Gastroesophageal sphincter (tissue), 4 donors: ENCODE results near the gene TOP2B. TPM values are rescaled to one million over a fixed set of nuclear protein-coding genes. Genes with fewer than 3 reads are reported as not detected.

Experiments used
- ATAC-seq: fragments of 150-250 bp; one replicate; pipeline ENCODE4 v1.9.1; 2016; ENCODE audit warnings: mild to moderate bottlenecking, moderate library complexity
- H3K27ac ChIP-seq, 4 donors: fragments of 200-600 bp; sonication (generic) in 3 of 4; 1 replicate in 3 of 4; 2 replicates in 1 of 4; pipeline ENCODE4 v1.5.1; 2016 to 2019
- H3K27me3 ChIP-seq: fragments of 200-600 bp; sonication (generic); one replicate; pipeline ENCODE4 v1.5.1; 2019
- H3K36me3 ChIP-seq, 2 donors: fragments of 200-600 bp; sonication (generic); one replicate each; pipeline ENCODE4 v1.5.1; 2019; ENCODE audit warnings: control low read depth in 1 of 2
- H3K4me1 ChIP-seq, 3 donors: fragments of 200-600 bp; sonication (generic); 1 replicate in 2 of 3; 2 replicates in 1 of 3; pipeline ENCODE4 v1.5.1; 2016 to 2019; ENCODE audit warnings: control low read depth in 2 of 3
- H3K4me3 ChIP-seq, 2 donors: fragments of 200-600 bp; sonication (generic); one replicate each; pipeline ENCODE4 v1.5.1; 2019; ENCODE audit warnings: mild to moderate bottlenecking in 1 of 2, moderate library complexity in 1 of 2
- H3K9me3 ChIP-seq, 3 donors: fragments of 200-600 bp; sonication (generic); one replicate each; pipeline ENCODE4 v1.5.1; 2017 to 2019; ENCODE audit warnings: control low read depth in 2 of 3
- CTCF ChIP-seq, 4 experiments: fragments of 200-600 bp in 2 of 4; fragments of 450-650 bp in 2 of 4; sonication (generic) in 1 of 4; IDR thresholded peaks; one replicate each; pipeline ENCODE4 v1.5.1; 2017 to 2019; ENCODE audit warnings: antibody characterized with exemption in 4 of 4, mild to moderate bottlenecking in 2 of 4, moderate library complexity in 2 of 4
- EP300 ChIP-seq: sonication (generic); formaldehyde crosslinking; IDR thresholded peaks from one replicate; pipeline ENCODE4 v1.6.1; 2017; ENCODE audit warnings: antibody characterized with exemption, mild to moderate bottlenecking
- POLR2A ChIP-seq, 2 donors: fragments of 450-650 bp; IDR thresholded peaks; one replicate each; pipeline ENCODE4 v1.6.1; 2017; ENCODE audit warnings: antibody characterized with exemption in 2 of 2, mild to moderate bottlenecking in 2 of 2, moderate library complexity in 1 of 2
- POLR2AphosphoS5 ChIP-seq: sonication (generic); formaldehyde crosslinking; IDR thresholded peaks from one replicate; pipeline ENCODE4 v1.6.1; 2017; ENCODE audit warnings: antibody characterized with exemption
- WGBS, 2 donors: methylation state at CpG; one replicate each; pipeline ENCODE4 v1.1.5; 2018; ENCODE audit warnings: low coverage in 1 of 2; 5-methylcytosine and 5-hydroxymethylcytosine counted together
- total RNA-seq, 4 donors: library from RNA; depleted of rRNA; stranded (reverse); fragments of >200 nt; gene quantifications; one replicate each; pipeline ENCODE4 v1.1.0, GENCODE V29; 2016

The TOP2B gene
- total RNA-seq, 4 donors from 2014 or later, result 109 to 149 (median 127) TPM

- no peak overlapping the region for H3K27ac ChIP-seq
- no peak for ATAC-seq
- no peak overlapping the region for H3K4me3 ChIP-seq
- H3K27me3 ChIP-seq, result no peaks in the 10 kb centered on the region
- 89 to 92% methylated on average over 1 of the region's 1 CpG for WGBS, 2 donors
- H3K4me1 ChIP-seq, result no peaks in the 10 kb centered on the region
- TF ChIP-seq EP300 (no peak), POLR2AphosphoS5 (no peak), CTCF (IDR thresholded peaks at IDR 0.05) (no peak), POLR2A (IDR thresholded peaks at IDR 0.05) (no peak)
- peaks cover 0 to 84% of the 10 kb centered on the region in 2 donors for H3K36me3 ChIP-seq
- H3K9me3 ChIP-seq, result no peaks in the 10 kb centered on the region
Observed at GRCh38 chr3:25631989-25632388, 32.7 kb downstream of the TOP2B start.

- H3K27ac ChIP-seq, result no peak overlapping the region
- no peaks in the 10 kb centered on the region for H3K4me1 ChIP-seq
- no CpG with 5 or more reads among the region's 2 CpGs for WGBS, 2 donors
- H3K27me3 ChIP-seq, result no peaks in the 10 kb centered on the region
- TF ChIP-seq POLR2A (IDR thresholded peaks at IDR 0.05), result no peak
- no peak for TF ChIP-seq EP300
- no peak for ATAC-seq
- no peaks in the 10 kb centered on the region for H3K9me3 ChIP-seq
- H3K4me3 ChIP-seq, result no peak overlapping the region
- H3K36me3 ChIP-seq, result peaks cover 7 to 91% of the 10 kb centered on the region in 2 donors
Observed at GRCh38 chr3:25621087-25621486, 43.6 kb downstream of the TOP2B start.

GRCh38 chr3:25620493-25620892 lies 44.2 kb downstream of the TOP2B start:
- no peaks in the 10 kb centered on the region for H3K27me3 ChIP-seq
- no peak overlapping the region for H3K4me3 ChIP-seq
- no peaks in the 10 kb centered on the region for H3K4me1 ChIP-seq
- H3K9me3 ChIP-seq, result no peaks in the 10 kb centered on the region
- no peak overlapping the region for H3K27ac ChIP-seq
- peaks cover 7 to 89% of the 10 kb centered on the region in 2 donors for H3K36me3 ChIP-seq
- no peak for TF ChIP-seq POLR2AphosphoS5
- no peak for TF ChIP-seq POLR2A (IDR thresholded peaks at IDR 0.05)
- no peak for TF ChIP-seq EP300
- TF ChIP-seq CTCF (IDR thresholded peaks at IDR 0.05), result no peak
- 95 to 100% methylated on average over 1 to 5 of the region's 5 CpGs for WGBS, 2 donors
- ATAC-seq, result no peak

- no peaks in the 10 kb centered on the region for H3K9me3 ChIP-seq
- H3K4me1 ChIP-seq, result no peaks in the 10 kb centered on the region
- H3K27ac ChIP-seq, result no peak overlapping the region
- no peak overlapping the region for H3K4me3 ChIP-seq
- ATAC-seq, result no peak
- H3K27me3 ChIP-seq, result no peaks in the 10 kb centered on the region
- peaks cover 9 to 89% of the 10 kb centered on the region in 2 donors for H3K36me3 ChIP-seq
- no peak for TF ChIP-seq POLR2A (IDR thresholded peaks at IDR 0.05)
- TF ChIP-seq POLR2AphosphoS5, result no peak
- no peak for TF ChIP-seq EP300
- TF ChIP-seq CTCF (IDR thresholded peaks at IDR 0.05), result no peak
Observed at GRCh38 chr3:25619382-25619781, 45.3 kb downstream of the TOP2B start.

GRCh38 chr3:25618028-25618427 lies 46.7 kb downstream of the TOP2B start:
- H3K27me3 ChIP-seq, result no peaks in the 10 kb centered on the region
- no peak for TF ChIP-seq CTCF (IDR thresholded peaks at IDR 0.05)
- ATAC-seq, result no peak
- H3K27ac ChIP-seq, result no peak overlapping the region
- peaks cover 7 to 89% of the 10 kb centered on the region in 2 donors for H3K36me3 ChIP-seq
- H3K4me1 ChIP-seq, result no peaks in the 10 kb centered on the region
- H3K4me3 ChIP-seq, result no peak overlapping the region
- H3K9me3 ChIP-seq, result no peaks in the 10 kb centered on the region

- 89 to 97% methylated on average over 5 of the region's 5 CpGs for WGBS, 2 donors
- Histone ChIP-seq H3K4me3 (no peak overlapping the region), H3K36me3 (peaks cover 11 to 95% of the 10 kb centered on the region in 2 donors), H3K4me1 (no peaks in the 10 kb centered on the region), H3K27ac (no peak overlapping the region), H3K9me3 (no peaks in the 10 kb centered on the region), H3K27me3 (no peaks in the 10 kb centered on the region)
- TF ChIP-seq EP300, result no peak
- TF ChIP-seq POLR2AphosphoS5, result no peak
- no peak for TF ChIP-seq POLR2A (IDR thresholded peaks at IDR 0.05)
- TF ChIP-seq CTCF (IDR thresholded peaks at IDR 0.05), result no peak
- no peak for ATAC-seq
Observed at GRCh38 chr3:25611193-25611592, 53.5 kb downstream of the TOP2B start.
